BE2C (cell line): ENCODE measurements around the gene TBL1Y.

Experiments used
- DNase-seq: peaks from one replicate; pipeline ENCODE4 v3.0.0-alpha.2; 2020
- H3K27me3 ChIP-seq: fragments of 250-450 bp; sonication (Bioruptor Pico); 2 replicates; pipeline ENCODE4 v1.5.1; 2020; ENCODE audit warnings: mild to moderate bottlenecking
- H3K36me3 ChIP-seq: fragments of 250-450 bp; sonication (Bioruptor Pico); 2 replicates; pipeline ENCODE4 v1.5.1; 2020; ENCODE audit warnings: mild to moderate bottlenecking
- H3K4me1 ChIP-seq: fragments of 250-450 bp; sonication (Bioruptor Pico); 2 replicates; pipeline ENCODE4 v1.5.1; 2020
- H3K4me3 ChIP-seq: 2 replicates; pipeline ENCODE4 v1.5.1; 2011; ENCODE audit warnings: low read depth, low read length
- H3K9me3 ChIP-seq: fragments of 250-450 bp; sonication (Bioruptor Pico); 2 replicates; pipeline ENCODE4 v1.5.1; 2020
- TF ChIP-seq, protein P1 (sequence below): IDR thresholded peaks from 2 replicates; pipeline ENCODE4 v1.5.1; 2012; ENCODE audit warnings: mild to moderate bottlenecking, low read depth, low read length

TBL1Y gene

DNA sequence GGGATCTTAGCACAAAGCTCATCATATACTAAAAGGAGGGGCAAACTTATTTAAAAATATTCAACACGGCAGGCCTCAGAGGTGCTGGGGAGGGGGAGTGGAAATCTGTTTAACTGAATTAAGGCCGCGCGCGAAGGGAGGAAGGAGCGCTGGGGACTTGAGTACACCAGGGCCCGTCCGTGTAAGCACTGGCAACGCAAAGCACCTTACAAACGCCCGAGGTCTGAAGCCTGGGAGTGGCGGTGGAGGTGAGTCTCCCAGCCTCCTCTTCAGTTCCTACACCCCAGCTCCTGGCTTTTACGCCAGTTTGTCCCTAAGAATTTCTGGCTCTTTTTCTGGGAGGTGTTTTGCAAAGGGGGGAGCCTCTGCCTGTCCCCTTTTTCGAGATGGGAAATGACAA lies 641 bp upstream of the TBL1Y start:
- H3K4me3 ChIP-seq, result no peak overlapping the region
- no peaks in the 10 kb centered on the region for H3K27me3 ChIP-seq
- TF ChIP-seq, protein P1, sequence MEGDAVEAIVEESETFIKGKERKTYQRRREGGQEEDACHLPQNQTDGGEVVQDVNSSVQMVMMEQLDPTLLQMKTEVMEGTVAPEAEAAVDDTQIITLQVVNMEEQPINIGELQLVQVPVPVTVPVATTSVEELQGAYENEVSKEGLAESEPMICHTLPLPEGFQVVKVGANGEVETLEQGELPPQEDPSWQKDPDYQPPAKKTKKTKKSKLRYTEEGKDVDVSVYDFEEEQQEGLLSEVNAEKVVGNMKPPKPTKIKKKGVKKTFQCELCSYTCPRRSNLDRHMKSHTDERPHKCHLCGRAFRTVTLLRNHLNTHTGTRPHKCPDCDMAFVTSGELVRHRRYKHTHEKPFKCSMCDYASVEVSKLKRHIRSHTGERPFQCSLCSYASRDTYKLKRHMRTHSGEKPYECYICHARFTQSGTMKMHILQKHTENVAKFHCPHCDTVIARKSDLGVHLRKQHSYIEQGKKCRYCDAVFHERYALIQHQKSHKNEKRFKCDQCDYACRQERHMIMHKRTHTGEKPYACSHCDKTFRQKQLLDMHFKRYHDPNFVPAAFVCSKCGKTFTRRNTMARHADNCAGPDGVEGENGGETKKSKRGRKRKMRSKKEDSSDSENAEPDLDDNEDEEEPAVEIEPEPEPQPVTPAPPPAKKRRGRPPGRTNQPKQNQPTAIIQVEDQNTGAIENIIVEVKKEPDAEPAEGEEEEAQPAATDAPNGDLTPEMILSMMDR, result no peak
- H3K9me3 ChIP-seq, result no peaks in the 10 kb centered on the region
- no peaks in the 10 kb centered on the region for H3K4me1 ChIP-seq
- H3K36me3 ChIP-seq, result no peaks in the 10 kb centered on the region
- no peak for DNase-seq

DNA sequence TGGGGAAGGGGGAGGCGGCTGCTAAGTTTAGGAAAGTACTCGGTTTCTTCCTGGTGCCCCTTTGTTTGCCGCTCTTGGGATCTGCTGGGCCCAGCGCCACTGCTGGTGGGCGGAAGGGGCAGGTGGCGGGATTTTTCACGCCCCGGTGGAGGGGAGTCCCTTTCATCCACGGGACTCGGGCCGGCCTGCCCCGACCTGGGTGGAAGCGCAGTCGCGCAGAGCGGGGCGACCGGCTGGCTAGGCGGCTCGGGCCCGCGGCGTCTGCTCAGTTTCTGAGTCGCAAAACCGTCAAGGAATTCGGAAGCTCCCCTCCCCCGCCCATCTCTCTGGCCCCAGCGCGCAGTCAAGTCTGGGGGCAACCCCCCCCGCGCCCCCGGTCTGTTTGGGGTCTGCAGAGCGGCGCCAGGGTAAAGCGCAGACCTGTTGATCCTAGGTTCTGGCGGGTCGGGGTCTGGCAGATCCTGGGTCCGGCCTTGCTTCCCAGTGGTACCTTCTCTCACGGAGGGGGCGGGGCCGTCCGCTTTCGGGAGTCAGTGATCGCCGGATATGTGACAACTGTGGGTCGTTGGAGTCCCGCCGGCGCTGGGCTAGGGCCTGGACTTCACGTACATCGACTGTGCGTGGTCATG lies 870 bp downstream of the TBL1Y start, which contains the start of gene AMELY:
AMELY (minus strand) TSS at position 500 of the 629 bp plus-strand sequence. CDS start 39,144 bp downstream, outside the sequence.
- H3K36me3 ChIP-seq, result no peaks in the 10 kb centered on the region
- H3K9me3 ChIP-seq, result no peaks in the 10 kb centered on the region
- no peak within 1 kb of the TSS for H3K4me3 ChIP-seq
- no peaks in the 10 kb centered on the region for H3K4me1 ChIP-seq
- no peaks in the 10 kb centered on the region for H3K27me3 ChIP-seq
- TF ChIP-seq, protein P1, result no peak
- DNase-seq, result no peak

DNA sequence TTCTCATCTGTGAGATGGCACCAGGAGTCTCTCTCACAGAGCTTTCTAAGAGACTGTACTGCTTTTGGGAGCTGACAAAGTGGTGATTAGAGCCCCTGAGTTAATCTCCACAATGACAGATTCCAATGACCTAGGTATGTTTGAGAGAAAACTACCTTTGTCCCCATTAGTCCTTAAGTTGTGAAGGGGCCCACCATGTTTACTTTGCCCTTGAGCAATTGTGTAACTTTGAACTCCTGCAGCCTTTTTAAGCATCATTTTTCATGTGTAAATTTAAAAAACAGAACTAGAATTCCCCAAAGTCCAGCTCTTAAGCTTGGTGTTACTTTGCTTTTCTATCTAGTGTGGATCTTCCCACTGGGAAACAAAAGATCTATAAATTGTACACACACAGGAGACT lies 2.9 kb downstream of the TBL1Y start:
- Histone ChIP-seq H3K4me1 (no peaks in the 10 kb centered on the region), H3K36me3 (no peaks in the 10 kb centered on the region), H3K27me3 (no peaks in the 10 kb centered on the region), H3K4me3 (no peak overlapping the region), H3K9me3 (no peaks in the 10 kb centered on the region)
- TF ChIP-seq, protein P1, result no peak
- no peak for DNase-seq

DNA sequence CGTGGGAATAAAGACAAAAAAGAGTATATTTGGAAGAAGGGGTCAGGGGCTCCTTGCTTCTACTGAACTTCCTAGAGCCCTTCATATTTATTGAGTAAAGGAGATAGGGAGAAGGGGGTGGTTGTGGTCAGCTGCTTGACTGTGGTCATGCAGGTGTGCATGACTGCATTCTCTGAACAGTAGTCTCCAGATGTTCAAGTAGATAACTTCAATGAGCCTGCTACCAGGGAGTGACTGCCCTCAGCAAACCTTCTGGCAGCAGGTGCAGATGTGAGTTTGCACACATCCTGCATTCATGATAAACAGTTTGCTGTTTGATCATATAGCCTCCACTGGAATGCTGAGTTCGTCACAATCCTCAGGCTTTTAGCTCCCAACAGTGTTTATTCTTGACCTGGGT lies 10.6 kb downstream of the TBL1Y start:
- TF ChIP-seq, protein P1, result no peak
- DNase-seq, result no peak
- no peaks in the 10 kb centered on the region for H3K36me3 ChIP-seq
- no peaks in the 10 kb centered on the region for H3K9me3 ChIP-seq
- no peaks in the 10 kb centered on the region for H3K27me3 ChIP-seq
- H3K4me3 ChIP-seq, result no peak overlapping the region
- no peaks in the 10 kb centered on the region for H3K4me1 ChIP-seq

DNA sequence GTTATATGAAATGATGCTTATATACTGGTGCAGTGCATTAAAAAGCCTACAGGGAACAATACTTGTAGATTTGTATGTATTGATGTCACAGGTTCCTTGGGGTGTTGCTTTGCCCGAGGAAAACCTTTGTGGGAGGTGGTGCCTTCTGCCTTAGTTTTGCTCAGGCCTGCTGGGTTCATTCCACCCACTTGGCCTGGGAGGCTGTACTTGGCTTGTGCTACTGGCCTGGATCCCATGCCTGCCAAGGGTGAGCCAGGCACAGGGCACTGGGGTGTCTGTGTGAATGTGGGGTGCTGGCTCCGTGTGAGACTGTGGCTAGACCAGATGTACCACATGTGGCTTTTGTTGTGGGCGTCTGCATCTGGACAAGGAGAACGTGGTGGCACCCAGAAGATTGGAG lies 17.8 kb downstream of the TBL1Y start:
- TF ChIP-seq, protein P1, result no peak
- Histone ChIP-seq H3K4me3 (no peak overlapping the region), H3K9me3 (no peaks in the 10 kb centered on the region), H3K27me3 (no peaks in the 10 kb centered on the region), H3K4me1 (no peaks in the 10 kb centered on the region), H3K36me3 (no peaks in the 10 kb centered on the region)
- DNase-seq, result no peak

DNA sequence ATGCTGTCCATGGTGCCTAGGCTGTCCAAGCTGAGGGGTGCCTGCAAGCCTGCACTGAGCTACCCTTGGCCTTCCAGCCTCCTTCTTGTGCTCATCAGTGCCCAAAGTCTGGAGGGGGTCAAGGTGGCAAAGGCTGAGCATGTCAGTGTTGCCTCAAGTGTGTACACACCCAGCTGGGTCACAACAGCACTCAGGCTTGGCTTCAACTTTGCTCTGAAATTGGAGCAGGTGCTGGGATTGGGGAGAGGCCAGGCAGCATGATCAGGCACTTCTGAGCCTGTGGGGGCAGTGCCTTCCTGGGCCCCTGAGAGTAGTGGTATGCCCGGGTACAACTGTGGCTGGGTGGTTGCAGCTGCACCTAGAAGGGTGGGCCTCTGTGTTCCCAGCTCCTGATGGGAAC lies 18.7 kb downstream of the TBL1Y start:
- no peak overlapping the region for H3K4me3 ChIP-seq
- no peaks in the 10 kb centered on the region for H3K9me3 ChIP-seq
- H3K4me1 ChIP-seq, result no peaks in the 10 kb centered on the region
- no peaks in the 10 kb centered on the region for H3K27me3 ChIP-seq
- TF ChIP-seq, protein P1, result no peak
- no peak for DNase-seq
- no peaks in the 10 kb centered on the region for H3K36me3 ChIP-seq
